HL-60 (cell line): ENCODE measurements around the gene CCDC187.

Experiments
- DNase-seq, 2 experiments: peaks; one replicate each; pipeline ENCODE4 v3.0.0-alpha.2; 2010 to 2020; ENCODE audit warnings: low read depth in 1 of 2, low spot score in 1 of 2
- H3K27ac ChIP-seq: fragments of 250-450 bp; sonication (Bioruptor Pico); replicated peaks from 2 replicates; pipeline ENCODE4 v1.5.1; 2020; ENCODE audit warnings: mild to moderate bottlenecking, moderate library complexity
- H3K27me3 ChIP-seq: fragments of 250-450 bp; sonication (Bioruptor Pico); 2 replicates; pipeline ENCODE4 v1.5.1; 2021; ENCODE audit warnings: mild to moderate bottlenecking, moderate library complexity; ENCODE audit not compliant: insufficient read depth, poor library complexity, severe bottlenecking
- H3K4me3 ChIP-seq: replicated peaks from 2 replicates; pipeline ENCODE4 v1.5.1; 2011; ENCODE audit warnings: mild to moderate bottlenecking, control low read depth, low read length; ENCODE audit not compliant: insufficient read depth
- GABPA ChIP-seq: IDR thresholded peaks from 2 replicates; pipeline ENCODE4 v1.6.1; 2012; ENCODE audit warnings: low read depth
- POLR2AphosphoS5 ChIP-seq: IDR thresholded peaks from 2 replicates; pipeline ENCODE4 v1.6.1; 2012; ENCODE audit warnings: low read depth
- REST ChIP-seq: IDR thresholded peaks from 2 replicates; pipeline ENCODE4 v1.6.1; 2012; ENCODE audit warnings: low read depth; ENCODE audit not compliant: insufficient replicate concordance
- SPI1 ChIP-seq: IDR thresholded peaks from 2 replicates; pipeline ENCODE4 v1.6.1; 2012; ENCODE audit warnings: low read depth, mild to moderate bottlenecking, borderline replicate concordance
- TF ChIP-seq, protein P1 (sequence below): IDR thresholded peaks from one replicate; pipeline ENCODE4 v1.5.1; 2011; ENCODE audit warnings: low read length, control low read depth, inconsistent platforms; ENCODE audit not compliant: insufficient read depth

CCDC187 gene

GRCh38 chr9:136286359-136286986 is 17.4 kb downstream of the CCDC187 start:
- Histone ChIP-seq H3K27ac (no peak overlapping the region), H3K4me3 (no peak overlapping the region), H3K27me3 (peaks cover 5% of the 10 kb centered on the region)
- no peak for DNase-seq
- TF ChIP-seq POLR2AphosphoS5 (no peak), GABPA (no peak), REST (no peak), SPI1 (no peak)
- TF ChIP-seq, protein P1, sequence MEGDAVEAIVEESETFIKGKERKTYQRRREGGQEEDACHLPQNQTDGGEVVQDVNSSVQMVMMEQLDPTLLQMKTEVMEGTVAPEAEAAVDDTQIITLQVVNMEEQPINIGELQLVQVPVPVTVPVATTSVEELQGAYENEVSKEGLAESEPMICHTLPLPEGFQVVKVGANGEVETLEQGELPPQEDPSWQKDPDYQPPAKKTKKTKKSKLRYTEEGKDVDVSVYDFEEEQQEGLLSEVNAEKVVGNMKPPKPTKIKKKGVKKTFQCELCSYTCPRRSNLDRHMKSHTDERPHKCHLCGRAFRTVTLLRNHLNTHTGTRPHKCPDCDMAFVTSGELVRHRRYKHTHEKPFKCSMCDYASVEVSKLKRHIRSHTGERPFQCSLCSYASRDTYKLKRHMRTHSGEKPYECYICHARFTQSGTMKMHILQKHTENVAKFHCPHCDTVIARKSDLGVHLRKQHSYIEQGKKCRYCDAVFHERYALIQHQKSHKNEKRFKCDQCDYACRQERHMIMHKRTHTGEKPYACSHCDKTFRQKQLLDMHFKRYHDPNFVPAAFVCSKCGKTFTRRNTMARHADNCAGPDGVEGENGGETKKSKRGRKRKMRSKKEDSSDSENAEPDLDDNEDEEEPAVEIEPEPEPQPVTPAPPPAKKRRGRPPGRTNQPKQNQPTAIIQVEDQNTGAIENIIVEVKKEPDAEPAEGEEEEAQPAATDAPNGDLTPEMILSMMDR: no peak

DNA sequence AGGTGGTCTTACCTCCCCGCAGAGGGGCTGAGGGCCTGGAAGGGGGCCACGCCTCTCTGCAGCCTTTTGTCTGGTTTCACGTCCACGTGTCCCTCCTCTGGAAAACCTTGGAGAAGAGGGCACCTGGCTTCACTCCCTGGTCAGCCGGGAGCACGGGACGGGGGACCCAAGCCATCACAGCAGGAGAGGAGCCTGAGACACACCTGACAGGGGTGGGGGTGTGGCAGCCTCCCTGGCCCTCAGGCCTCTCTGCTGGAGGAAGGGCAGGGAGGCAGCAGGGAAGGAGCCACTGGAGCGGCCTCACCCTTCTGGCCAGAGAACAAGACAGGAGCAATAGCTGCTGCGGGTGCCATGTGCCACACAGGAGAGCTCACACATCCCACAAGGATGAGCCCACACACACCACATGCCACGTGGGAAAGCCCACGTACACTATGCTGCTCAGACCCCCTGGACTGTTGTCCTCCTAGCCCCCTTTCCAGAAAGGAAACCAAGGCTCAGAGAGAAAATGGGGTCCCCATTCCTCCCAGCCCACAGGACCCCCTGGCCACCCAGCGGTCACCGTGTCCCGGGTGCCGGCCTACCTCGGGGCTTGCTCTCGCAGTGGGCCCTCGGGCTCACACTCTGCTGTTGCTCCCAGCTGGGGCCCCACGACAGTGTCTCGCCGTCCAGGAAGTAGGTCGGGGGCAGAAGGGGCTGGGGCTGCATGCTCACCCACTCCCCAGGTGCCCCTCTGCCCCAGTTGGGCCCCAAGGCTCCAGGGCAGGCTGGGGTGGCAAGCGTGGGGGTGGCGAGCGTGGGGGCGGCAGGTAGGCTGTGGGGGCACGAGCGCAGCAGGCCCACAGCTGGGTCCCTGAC is 18.2 kb downstream of the CCDC187 start:
- DNase-seq: no peak
- Histone ChIP-seq H3K27me3 (peaks cover 5% of the 10 kb centered on the region), H3K27ac (no peak overlapping the region), H3K4me3 (no peak overlapping the region)
- TF ChIP-seq POLR2AphosphoS5 (no peak), REST (no peak), SPI1 (no peak), GABPA (no peak)

DNA sequence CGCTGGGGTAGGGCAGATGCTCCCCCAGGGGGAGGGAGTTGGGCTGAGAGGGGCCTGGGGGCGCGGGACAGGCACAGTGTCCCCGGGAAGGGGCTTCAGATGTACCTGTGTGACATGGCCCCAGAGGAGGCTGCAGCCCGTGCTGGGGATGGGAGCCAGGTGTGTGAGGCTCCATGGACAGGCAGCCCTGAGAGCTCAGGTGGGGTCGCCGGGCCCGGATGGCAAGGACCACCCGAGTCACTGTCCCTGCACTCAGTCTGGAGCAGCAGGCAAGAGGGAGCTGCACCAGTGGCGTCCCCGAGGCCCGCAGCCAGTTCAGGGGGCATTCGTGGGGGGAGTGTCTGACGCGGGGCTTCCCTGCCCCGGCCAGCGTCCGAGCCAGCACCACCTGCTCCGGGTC is 18.9 kb downstream of the CCDC187 start:
- H3K27me3 ChIP-seq: peaks cover 5% of the 10 kb centered on the region
- no peak for DNase-seq
- no peak overlapping the region for H3K4me3 ChIP-seq
- no peak overlapping the region for H3K27ac ChIP-seq
- no peak for TF ChIP-seq POLR2AphosphoS5
- TF ChIP-seq, protein P1: no peak
- TF ChIP-seq SPI1: no peak
- TF ChIP-seq GABPA: no peak
- TF ChIP-seq REST: no peak
